HG03571 (cell line): ENCODE measurements around the gene ARHGEF2.

Source experiments
- ATAC-seq: cut with Tn5 transposase; IDR thresholded peaks from one replicate; pipeline ENCODE4 v1.9.1; 2021; ENCODE audit not compliant: unreplicated experiment

The ARHGEF2 gene

GRCh38 chr1:155978325-155978972, at the start of gene ARHGEF2:
Gene ARHGEF2, minus strand, starts transcription at chr1:155978547. Its CDS starts 120 bp downstream, at chr1:155978427.
- peak; percentile 50 for ATAC-seq

DNA sequence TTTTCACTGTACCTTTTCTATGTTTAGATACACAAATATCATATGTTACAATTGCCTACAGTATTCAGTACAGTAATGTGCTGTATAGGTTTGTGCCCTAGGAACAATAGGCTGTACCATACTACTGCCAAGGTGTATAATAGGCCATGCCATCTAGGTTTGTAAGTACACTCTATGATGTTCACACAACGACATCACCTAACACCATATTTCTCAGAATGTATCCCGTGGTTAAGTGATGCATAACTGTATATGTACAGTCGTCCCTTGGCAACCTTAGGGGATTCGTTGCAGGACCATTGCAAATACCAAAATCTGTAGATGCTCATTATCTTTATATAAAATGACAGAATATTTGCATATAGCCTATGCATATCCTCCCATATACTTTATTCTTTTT, 48.2 kb upstream of the ARHGEF2 start:
- ATAC-seq = no peak

- ATAC-seq = no peak
Measured at GRCh38 chr1:156025876-156026275, 47.5 kb upstream of the ARHGEF2 start.

GRCh38 chr1:156024801-156025200, 46.5 kb upstream of the ARHGEF2 start:
- no peak for ATAC-seq

DNA sequence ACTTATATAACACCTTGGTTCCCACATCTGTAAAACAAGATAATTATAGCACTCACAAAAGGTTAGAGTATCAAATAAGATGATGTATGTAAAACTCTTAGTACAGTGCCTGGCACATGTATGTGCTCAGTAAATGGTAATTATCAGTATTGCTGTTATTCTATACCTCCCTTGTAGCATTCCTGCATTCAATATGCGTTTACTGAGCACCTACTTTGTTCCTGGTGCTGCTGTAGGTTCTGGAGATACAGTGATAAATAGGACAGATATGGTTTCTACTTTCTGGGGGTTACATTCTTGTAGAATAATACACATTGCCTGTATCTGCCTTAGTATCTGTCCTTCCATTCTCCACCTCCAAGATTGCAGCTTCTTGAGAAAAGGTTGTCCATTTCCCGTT, 43.6 kb upstream of the ARHGEF2 start:
- no peak for ATAC-seq

GRCh38 chr1:156021093-156021428, 42.7 kb upstream of the ARHGEF2 start:
- ATAC-seq = no peak

GRCh38 chr1:156020293-156021092, 42.1 kb upstream of the ARHGEF2 start, which contains the start of gene SSR2:
Gene SSR2, minus strand, starts transcription at chr1:156020951. Its CDS starts 784 bp downstream, at chr1:156020167.
- peak; percentile 71 for ATAC-seq

DNA sequence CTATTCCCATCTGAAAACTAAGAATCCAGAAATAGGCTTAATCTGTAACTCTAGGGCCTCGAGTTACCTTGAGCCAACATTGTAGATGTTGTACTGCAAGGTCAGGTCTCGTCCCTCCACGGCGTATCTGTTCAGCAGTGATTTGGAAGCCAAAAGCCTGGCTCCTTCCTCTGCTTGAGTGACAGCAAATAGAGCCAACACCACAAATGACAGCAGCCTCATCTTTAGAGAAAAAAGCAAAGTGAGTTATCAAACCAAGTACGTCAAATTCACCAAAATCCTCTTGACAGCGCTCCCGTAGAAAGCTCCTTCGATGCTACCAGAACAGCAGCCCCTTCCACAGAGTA, 41.6 kb upstream of the ARHGEF2 start:
- ATAC-seq = no peak

GRCh38 chr1:156014829-156015228, 36.5 kb upstream of the ARHGEF2 start:
- ATAC-seq = no peak

- peak; percentile 68 for ATAC-seq
Measured at GRCh38 chr1:156012051-156012817, 33.9 kb upstream of the ARHGEF2 start.

- ATAC-seq = no peak
Measured at GRCh38 chr1:156009404-156009803, 31.1 kb upstream of the ARHGEF2 start.

- ATAC-seq = no peak
Measured at GRCh38 chr1:156006666-156007376, 28.5 kb upstream of the ARHGEF2 start.

- ATAC-seq = no peak
Measured at GRCh38 chr1:156004843-156005584, 26.7 kb upstream of the ARHGEF2 start.

- ATAC-seq = no peak
Measured at GRCh38 chr1:156003923-156004188, 25.5 kb upstream of the ARHGEF2 start.

DNA sequence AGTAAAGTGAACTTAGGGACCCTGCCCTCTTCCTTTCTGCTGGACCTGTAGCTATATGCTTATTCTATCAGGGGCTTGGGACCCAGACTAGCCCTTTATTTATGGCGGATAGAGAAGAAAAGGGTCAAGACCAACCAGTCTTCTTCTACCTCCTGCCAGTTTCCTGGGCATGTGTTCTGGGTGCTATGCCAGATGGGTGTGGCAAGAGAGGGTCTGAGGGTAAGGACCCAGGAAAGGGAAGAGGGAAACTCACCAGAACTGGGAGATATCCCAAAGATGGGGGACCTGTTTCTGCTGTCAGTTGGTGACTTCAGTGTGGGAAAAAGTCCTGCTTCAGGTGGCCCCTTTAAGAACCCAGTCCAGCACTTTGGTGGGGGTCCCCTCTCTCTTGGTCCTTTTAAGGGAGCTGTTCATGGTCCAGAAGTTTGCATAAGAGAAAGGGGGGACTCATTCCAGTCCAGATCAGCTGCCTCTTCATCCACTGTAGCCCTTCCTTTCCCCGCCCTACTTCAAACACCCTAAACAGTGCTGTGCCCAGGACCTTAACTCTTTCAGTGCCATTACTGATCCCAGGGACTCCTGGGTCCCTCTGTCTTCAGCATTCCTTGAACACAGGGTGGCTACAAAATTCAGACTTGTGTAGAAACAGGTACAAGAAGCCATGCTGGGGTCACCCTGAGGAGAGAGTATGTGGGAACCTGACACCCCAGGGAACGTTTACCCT, 24.0 kb upstream of the ARHGEF2 start:
- no peak for ATAC-seq

- no peak for ATAC-seq
Measured at GRCh38 chr1:156001662-156002171, 23.4 kb upstream of the ARHGEF2 start.

DNA sequence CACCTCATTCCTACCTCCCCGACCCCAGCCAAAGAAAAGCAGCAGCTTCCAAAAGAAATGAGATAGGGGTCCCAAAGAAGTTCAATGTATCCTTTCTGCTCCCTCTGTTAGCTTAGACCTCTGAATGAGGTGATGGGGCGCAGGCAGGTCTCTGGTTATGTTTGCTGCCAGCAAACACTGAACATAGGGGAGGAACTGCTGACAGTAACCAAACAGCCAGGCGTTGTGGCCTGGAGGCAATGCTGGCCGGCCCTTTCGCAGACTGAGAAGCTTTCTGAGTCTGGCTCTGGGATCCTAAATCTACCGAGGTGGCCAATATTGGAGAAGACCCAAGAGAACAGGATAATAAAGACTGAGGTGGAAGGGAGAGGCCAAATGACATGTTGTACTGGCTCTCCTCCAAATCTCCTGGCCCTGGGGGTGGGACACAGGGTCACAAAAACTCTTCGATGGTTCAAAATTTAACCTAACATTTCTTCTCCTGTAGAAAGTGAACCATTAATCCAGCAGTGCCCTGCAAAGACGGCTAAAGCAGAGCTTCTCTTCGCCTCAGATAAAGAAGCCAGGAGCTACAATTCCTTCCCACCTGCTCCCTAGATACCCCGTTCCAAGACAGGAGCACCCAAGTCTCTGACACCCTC, 22.8 kb upstream of the ARHGEF2 start:
- ATAC-seq = no peak

DNA sequence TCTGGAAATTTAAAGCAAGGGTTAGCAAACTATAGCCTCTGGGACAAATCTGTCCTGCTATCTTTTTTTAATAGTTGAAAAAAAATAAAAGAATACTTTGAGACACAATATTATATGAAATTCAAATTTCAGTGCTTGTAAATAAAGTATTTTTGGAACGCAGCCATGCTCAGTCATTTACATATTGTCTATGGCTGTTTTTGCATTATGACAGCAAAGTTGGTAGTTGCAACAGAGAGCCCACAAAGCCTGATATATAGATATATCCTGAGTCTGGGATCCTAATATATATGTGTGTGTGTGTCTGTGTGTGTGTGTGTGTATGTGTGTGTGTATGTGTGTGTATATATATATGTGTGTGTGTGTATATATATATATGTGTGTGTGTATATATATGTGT, 21.6 kb upstream of the ARHGEF2 start:
- no peak for ATAC-seq

- ATAC-seq = no peak
Measured at GRCh38 chr1:155996166-155996565, 17.8 kb upstream of the ARHGEF2 start.
